WTC11 (cell line): ENCODE measurements around the gene ALDOB. TPM values are rescaled to one million over a fixed set of nuclear protein-coding genes. Genes with fewer than 3 reads are reported as not detected.

Experiments used
- ATAC-seq: fragments of 200-7000 bp; cut with Tn5 transposase; 2 replicates; pipeline ENCODE4 v1.10.0; 2021; ENCODE audit warnings: mild to moderate bottlenecking, moderate library complexity
- CTCF ChIA-PET: fragments of 300-600 bp; sonication (Branson Sonifier 250); formaldehyde crosslinking; loops from one replicate; lab custom pipeline; 2021; ENCODE audit warnings: antibody characterized with exemption; lab: Charles Lee
- POLR2A ChIA-PET: fragments of 350-600 bp; sonication (Branson Sonifier 250); formaldehyde crosslinking; loops from one replicate; lab custom pipeline; 2021; ENCODE audit warnings: antibody characterized with exemption; lab: Charles Lee
- DNase-seq: peaks from one replicate; pipeline ENCODE4 v3.0.0; 2021; ENCODE audit warnings: low spot score
- H3K27ac Mint-ChIP-seq: 2 replicates; pipeline ENCODE4 v1.8.0; 2021; ENCODE audit warnings: mixed read lengths
- H3K27me3 Mint-ChIP-seq: 2 replicates; pipeline ENCODE4 v1.8.0; 2021; ENCODE audit warnings: low read depth, mild to moderate bottlenecking, moderate library complexity, mixed read lengths
- H3K36me3 Mint-ChIP-seq: 2 replicates; pipeline ENCODE4 v1.8.0; 2021; ENCODE audit warnings: mixed read lengths
- H3K4me1 Mint-ChIP-seq: 2 replicates; pipeline ENCODE4 v1.8.0; 2022; ENCODE audit warnings: mixed read lengths
- H3K4me3 Mint-ChIP-seq: 2 replicates; pipeline ENCODE4 v1.8.0; 2021; ENCODE audit warnings: mild to moderate bottlenecking, moderate library complexity, mixed read lengths
- H3K9me3 Mint-ChIP-seq: 2 replicates; pipeline ENCODE4 v1.8.0; 2021; ENCODE audit warnings: mixed read lengths
- CREM ChIP-seq: sonication (generic); formaldehyde crosslinking; IDR thresholded peaks from 2 replicates; pipeline ENCODE4 v1.8.1; 2022; ENCODE audit warnings: mild to moderate bottlenecking, missing genetic modification reagents, moderate library complexity
- EMX1 ChIP-seq: fragments of 250-450 bp; sonication (Bioruptor Pico); IDR thresholded peaks from 2 replicates; pipeline ENCODE4 v1.8.0; 2021; ENCODE audit warnings: mild to moderate bottlenecking
- FOXK1 ChIP-seq: sonication (generic); formaldehyde crosslinking; IDR thresholded peaks from 2 replicates; pipeline ENCODE4 v1.8.0; 2022; ENCODE audit warnings: mild to moderate bottlenecking, moderate library complexity, missing genetic modification reagents
- GABPB1 ChIP-seq: sonication (generic); formaldehyde crosslinking; IDR thresholded peaks from 2 replicates; pipeline ENCODE4 v1.8.1; 2023; ENCODE audit warnings: mild to moderate bottlenecking, missing genetic modification reagents
- KAT7 ChIP-seq: sonication (generic); formaldehyde crosslinking; IDR thresholded peaks from 2 replicates; pipeline ENCODE4 v1.8.1; 2023; ENCODE audit warnings: missing genetic modification reagents, mild to moderate bottlenecking, borderline replicate concordance
- NR1H2 ChIP-seq: sonication (generic); formaldehyde crosslinking; IDR thresholded peaks from 2 replicates; pipeline ENCODE4 v1.9.0; 2021; ENCODE audit warnings: mild to moderate bottlenecking, moderate library complexity, missing genetic modification reagents
- OVOL2 ChIP-seq: fragments of 250-450 bp; sonication (Bioruptor Pico); IDR thresholded peaks from 2 replicates; pipeline ENCODE4 v1.9.0; 2021; ENCODE audit warnings: mild to moderate bottlenecking, borderline replicate concordance
- RELA ChIP-seq: sonication (generic); formaldehyde crosslinking; IDR thresholded peaks from 2 replicates; pipeline ENCODE4 v1.8.1; 2022; ENCODE audit warnings: missing genetic modification reagents, mild to moderate bottlenecking, borderline replicate concordance
- SMAD4 ChIP-seq: sonication (generic); formaldehyde crosslinking; IDR thresholded peaks from 2 replicates; pipeline ENCODE4 v1.8.0; 2022; ENCODE audit warnings: mild to moderate bottlenecking, missing genetic modification reagents
- ZNF138 ChIP-seq: sonication (generic); formaldehyde crosslinking; conservative IDR thresholded peaks from 2 replicates; pipeline ENCODE4 v1.8.1; 2022; ENCODE audit warnings: mild to moderate bottlenecking, moderate library complexity, missing genetic modification reagents
- ZNF317 ChIP-seq: sonication (generic); formaldehyde crosslinking; IDR thresholded peaks from 2 replicates; pipeline ENCODE4 v1.8.1; 2023; ENCODE audit warnings: low read depth, mild to moderate bottlenecking, moderate library complexity, missing genetic modification reagents, borderline replicate concordance
- total RNA-seq: library from RNA; stranded (reverse); gene quantifications from 3 replicates; pipeline ENCODE4 v1.2.3, GENCODE V29; 2021
- TF ChIP-seq, protein P1 (sequence below): fragments of 250-450 bp; sonication (Bioruptor Pico); IDR thresholded peaks from 2 replicates; pipeline ENCODE4 v1.9.0; 2021; ENCODE audit warnings: moderate library complexity, mild to moderate bottlenecking, inconsistent platforms, borderline replicate concordance
- TF ChIP-seq, protein P2 (sequence below): fragments of 250-450 bp; sonication (Bioruptor Pico); IDR thresholded peaks from 2 replicates; pipeline ENCODE4 v2.1.2; 2022; ENCODE audit warnings: mild to moderate bottlenecking, moderate library complexity
- TF ChIP-seq, protein P3 (sequence below): sonication (generic); formaldehyde crosslinking; IDR thresholded peaks from 2 replicates; pipeline ENCODE4 v1.8.1; 2023; ENCODE audit warnings: mild to moderate bottlenecking, missing genetic modification reagents
- TF ChIP-seq, protein P4 (sequence below): sonication (generic); formaldehyde crosslinking; IDR thresholded peaks from 2 replicates; pipeline ENCODE4 v1.8.0; 2022; ENCODE audit warnings: mild to moderate bottlenecking, missing genetic modification reagents
- TF ChIP-seq, protein P5 (sequence below): fragments of 250-450 bp; sonication (Bioruptor Pico); IDR thresholded peaks from 2 replicates; pipeline ENCODE4 v1.9.0; 2021; ENCODE audit warnings: mild to moderate bottlenecking
- TF ChIP-seq, protein P6 (sequence below): sonication (generic); formaldehyde crosslinking; IDR thresholded peaks from 2 replicates; pipeline ENCODE4 v1.8.1; 2022; ENCODE audit warnings: mild to moderate bottlenecking, moderate library complexity, missing genetic modification reagents
- TF ChIP-seq, protein P7 (sequence below): fragments of 200-600 bp; IDR thresholded peaks from 2 replicates; pipeline ENCODE4 v1.8.0; 2022; ENCODE audit warnings: antibody characterized with exemption
- TF ChIP-seq, protein P8 (sequence below): fragments of 250-450 bp; sonication (Bioruptor Pico); conservative IDR thresholded peaks from 2 replicates; pipeline ENCODE4 v1.9.0; 2021; ENCODE audit warnings: mild to moderate bottlenecking

Gene ALDOB
- total RNA-seq, 1 experiment from 2014 or later: 0.94 TPM

DNA sequence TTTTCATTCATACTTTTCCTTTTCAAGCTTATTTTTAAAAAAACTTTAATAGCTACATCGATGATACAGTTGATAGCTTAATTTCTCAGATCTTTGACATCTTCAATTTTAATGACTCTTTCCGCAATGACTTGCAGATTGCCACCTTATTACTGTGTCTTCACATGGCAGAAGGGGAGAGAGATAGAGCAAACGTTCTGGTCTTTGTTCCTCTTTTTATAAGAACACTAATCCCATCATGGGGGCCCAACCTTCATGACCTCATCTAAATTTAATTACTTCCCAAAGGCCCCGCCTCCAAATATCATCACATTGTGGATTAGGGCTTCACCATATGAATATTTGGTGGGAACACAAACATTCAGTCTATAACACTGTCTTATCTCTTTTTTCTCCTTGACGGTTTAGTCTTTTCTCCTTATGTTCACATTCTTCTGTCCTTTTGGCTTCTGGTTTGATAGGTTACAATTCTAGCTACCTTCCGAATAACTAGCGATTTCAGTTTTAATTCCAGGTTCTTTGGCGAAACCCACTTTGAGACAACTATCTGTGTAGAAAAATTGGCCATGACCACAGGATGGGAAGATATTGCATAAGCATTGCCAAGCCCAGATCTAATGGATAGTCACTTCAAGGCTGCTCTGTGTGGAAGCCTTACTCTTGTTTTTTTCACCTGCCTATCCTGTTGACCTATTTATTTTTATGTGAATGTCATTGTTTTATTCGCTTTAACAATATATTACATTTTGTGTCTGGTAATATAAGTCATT lies 31.9 kb downstream of the ALDOB start:
- DNase-seq (no peak), ATAC-seq (no peak)
- Mint-ChIP-seq H3K4me3 (no peak overlapping the region), H3K27me3 (peaks cover 8% of the 10 kb centered on the region), H3K4me1 (peaks cover 7% of the 10 kb centered on the region), H3K27ac (no peak overlapping the region), H3K9me3 (peaks cover 41% of the 10 kb centered on the region), H3K36me3 (peaks cover 79% of the 10 kb centered on the region)
- CTCF ChIA-PET: no interaction called here
- no peak for TF ChIP-seq FOXK1
- TF ChIP-seq GABPB1 (CRISPR knock-in tag): 0 out of 2 replicates have a peak, but pooled peaks have one; percentile 27
- TF ChIP-seq NR1H2 (CRISPR knock-in tag): no peak
- POLR2A ChIA-PET: no interaction called here

DNA sequence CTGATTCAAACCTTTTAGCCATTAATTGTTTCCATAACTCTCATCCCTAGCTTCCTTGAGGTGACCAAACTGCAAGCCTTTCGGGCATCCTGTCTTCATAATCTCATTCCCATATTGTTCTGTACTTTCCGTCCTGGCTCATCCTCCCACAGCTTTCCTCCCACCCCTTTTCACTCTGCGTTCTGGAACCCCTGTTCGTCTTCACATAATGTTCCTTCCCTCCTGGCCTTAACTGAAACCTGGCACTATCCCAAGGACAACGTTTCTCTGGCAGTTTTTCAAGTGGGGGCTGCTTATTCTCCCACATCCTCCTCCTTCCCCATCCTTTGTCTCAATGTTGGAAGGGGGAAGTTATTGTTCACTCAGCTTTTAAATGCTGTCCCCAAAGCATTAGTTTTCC lies 35.5 kb downstream of the ALDOB start:
- peaks cover 19% of the 10 kb centered on the region for H3K4me1 Mint-ChIP-seq
- CTCF ChIA-PET: no interaction called here
- peaks cover 14% of the 10 kb centered on the region for H3K9me3 Mint-ChIP-seq
- peak overlapping the region; percentile 99 for H3K4me3 Mint-ChIP-seq
- TF ChIP-seq RELA (CRISPR knock-in tag) (no peak), KAT7 (no peak), SMAD4 (CRISPR knock-in tag) (no peak), CREM (no peak)
- TF ChIP-seq, protein P1, sequence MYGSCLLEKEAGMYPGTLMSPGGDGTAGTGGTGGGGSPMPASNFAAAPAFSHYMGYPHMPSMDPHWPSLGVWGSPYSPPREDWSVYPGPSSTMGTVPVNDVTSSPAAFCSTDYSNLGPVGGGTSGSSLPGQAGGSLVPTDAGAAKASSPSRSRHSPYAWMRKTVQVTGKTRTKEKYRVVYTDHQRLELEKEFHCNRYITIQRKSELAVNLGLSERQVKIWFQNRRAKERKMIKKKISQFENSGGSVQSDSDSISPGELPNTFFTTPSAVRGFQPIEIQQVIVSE (CRISPR knock-in tag): no peak
- TF ChIP-seq, protein P2, sequence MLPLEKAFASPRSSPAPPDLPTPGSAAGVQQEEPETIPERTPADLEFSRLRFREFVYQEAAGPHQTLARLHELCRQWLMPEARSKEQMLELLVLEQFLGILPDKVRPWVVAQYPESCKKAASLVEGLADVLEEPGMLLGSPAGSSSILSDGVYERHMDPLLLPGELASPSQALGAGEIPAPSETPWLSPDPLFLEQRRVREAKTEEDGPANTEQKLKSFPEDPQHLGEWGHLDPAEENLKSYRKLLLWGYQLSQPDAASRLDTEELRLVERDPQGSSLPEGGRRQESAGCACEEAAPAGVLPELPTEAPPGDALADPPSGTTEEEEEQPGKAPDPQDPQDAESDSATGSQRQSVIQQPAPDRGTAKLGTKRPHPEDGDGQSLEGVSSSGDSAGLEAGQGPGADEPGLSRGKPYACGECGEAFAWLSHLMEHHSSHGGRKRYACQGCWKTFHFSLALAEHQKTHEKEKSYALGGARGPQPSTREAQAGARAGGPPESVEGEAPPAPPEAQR (CRISPR knock-in tag): no peak
- TF ChIP-seq, protein P3, sequence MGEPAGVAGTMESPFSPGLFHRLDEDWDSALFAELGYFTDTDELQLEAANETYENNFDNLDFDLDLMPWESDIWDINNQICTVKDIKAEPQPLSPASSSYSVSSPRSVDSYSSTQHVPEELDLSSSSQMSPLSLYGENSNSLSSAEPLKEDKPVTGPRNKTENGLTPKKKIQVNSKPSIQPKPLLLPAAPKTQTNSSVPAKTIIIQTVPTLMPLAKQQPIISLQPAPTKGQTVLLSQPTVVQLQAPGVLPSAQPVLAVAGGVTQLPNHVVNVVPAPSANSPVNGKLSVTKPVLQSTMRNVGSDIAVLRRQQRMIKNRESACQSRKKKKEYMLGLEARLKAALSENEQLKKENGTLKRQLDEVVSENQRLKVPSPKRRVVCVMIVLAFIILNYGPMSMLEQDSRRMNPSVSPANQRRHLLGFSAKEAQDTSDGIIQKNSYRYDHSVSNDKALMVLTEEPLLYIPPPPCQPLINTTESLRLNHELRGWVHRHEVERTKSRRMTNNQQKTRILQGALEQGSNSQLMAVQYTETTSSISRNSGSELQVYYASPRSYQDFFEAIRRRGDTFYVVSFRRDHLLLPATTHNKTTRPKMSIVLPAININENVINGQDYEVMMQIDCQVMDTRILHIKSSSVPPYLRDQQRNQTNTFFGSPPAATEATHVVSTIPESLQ (CRISPR knock-in tag): no peak
- TF ChIP-seq, protein P4, sequence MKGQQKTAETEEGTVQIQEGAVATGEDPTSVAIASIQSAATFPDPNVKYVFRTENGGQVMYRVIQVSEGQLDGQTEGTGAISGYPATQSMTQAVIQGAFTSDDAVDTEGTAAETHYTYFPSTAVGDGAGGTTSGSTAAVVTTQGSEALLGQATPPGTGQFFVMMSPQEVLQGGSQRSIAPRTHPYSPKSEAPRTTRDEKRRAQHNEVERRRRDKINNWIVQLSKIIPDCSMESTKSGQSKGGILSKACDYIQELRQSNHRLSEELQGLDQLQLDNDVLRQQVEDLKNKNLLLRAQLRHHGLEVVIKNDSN (CRISPR knock-in tag): no peak
- TF ChIP-seq, all 79 proteins: peak for 0
- Mint-ChIP-seq H3K27me3 (no peaks in the 10 kb centered on the region), H3K27ac (no peak overlapping the region), H3K36me3 (peaks cover 66% of the 10 kb centered on the region)
- DNase-seq: no peak
- no peak for ATAC-seq
- POLR2A ChIA-PET: no interaction called here

DNA sequence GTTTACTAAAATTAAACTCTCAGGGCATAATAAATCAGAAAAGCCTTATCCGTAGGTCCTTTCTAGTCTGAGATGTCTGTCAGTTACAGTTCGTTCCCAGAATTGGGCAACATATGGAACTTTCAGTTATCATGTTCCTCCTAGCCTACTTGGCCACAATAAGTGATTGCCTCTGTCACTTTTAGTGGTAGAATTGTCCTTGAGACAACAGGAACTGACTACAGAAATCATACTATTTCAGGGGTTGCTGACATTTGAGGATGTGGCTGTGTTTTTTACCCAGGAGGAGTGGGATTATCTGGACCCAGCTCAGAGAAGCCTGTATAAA lies 36.0 kb downstream of the ALDOB start:
- peaks cover 66% of the 10 kb centered on the region for H3K36me3 Mint-ChIP-seq
- POLR2A ChIA-PET: no interaction called here
- TF ChIP-seq ZNF138 (CRISPR knock-in tag) (no peak), EMX1 (CRISPR knock-in tag) (no peak), OVOL2 (no peak), ZNF317 (CRISPR knock-in tag) (no peak)
- TF ChIP-seq, protein P5, sequence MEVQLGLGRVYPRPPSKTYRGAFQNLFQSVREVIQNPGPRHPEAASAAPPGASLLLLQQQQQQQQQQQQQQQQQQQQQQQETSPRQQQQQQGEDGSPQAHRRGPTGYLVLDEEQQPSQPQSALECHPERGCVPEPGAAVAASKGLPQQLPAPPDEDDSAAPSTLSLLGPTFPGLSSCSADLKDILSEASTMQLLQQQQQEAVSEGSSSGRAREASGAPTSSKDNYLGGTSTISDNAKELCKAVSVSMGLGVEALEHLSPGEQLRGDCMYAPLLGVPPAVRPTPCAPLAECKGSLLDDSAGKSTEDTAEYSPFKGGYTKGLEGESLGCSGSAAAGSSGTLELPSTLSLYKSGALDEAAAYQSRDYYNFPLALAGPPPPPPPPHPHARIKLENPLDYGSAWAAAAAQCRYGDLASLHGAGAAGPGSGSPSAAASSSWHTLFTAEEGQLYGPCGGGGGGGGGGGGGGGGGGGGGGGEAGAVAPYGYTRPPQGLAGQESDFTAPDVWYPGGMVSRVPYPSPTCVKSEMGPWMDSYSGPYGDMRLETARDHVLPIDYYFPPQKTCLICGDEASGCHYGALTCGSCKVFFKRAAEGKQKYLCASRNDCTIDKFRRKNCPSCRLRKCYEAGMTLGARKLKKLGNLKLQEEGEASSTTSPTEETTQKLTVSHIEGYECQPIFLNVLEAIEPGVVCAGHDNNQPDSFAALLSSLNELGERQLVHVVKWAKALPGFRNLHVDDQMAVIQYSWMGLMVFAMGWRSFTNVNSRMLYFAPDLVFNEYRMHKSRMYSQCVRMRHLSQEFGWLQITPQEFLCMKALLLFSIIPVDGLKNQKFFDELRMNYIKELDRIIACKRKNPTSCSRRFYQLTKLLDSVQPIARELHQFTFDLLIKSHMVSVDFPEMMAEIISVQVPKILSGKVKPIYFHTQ (CRISPR knock-in tag): no peak
- TF ChIP-seq, protein P6, sequence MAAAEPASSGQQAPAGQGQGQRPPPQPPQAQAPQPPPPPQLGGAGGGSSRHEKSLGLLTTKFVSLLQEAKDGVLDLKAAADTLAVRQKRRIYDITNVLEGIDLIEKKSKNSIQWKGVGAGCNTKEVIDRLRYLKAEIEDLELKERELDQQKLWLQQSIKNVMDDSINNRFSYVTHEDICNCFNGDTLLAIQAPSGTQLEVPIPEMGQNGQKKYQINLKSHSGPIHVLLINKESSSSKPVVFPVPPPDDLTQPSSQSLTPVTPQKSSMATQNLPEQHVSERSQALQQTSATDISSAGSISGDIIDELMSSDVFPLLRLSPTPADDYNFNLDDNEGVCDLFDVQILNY (CRISPR knock-in tag): no peak
- TF ChIP-seq, protein P7, sequence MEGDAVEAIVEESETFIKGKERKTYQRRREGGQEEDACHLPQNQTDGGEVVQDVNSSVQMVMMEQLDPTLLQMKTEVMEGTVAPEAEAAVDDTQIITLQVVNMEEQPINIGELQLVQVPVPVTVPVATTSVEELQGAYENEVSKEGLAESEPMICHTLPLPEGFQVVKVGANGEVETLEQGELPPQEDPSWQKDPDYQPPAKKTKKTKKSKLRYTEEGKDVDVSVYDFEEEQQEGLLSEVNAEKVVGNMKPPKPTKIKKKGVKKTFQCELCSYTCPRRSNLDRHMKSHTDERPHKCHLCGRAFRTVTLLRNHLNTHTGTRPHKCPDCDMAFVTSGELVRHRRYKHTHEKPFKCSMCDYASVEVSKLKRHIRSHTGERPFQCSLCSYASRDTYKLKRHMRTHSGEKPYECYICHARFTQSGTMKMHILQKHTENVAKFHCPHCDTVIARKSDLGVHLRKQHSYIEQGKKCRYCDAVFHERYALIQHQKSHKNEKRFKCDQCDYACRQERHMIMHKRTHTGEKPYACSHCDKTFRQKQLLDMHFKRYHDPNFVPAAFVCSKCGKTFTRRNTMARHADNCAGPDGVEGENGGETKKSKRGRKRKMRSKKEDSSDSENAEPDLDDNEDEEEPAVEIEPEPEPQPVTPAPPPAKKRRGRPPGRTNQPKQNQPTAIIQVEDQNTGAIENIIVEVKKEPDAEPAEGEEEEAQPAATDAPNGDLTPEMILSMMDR: no peak
- TF ChIP-seq, protein P8, sequence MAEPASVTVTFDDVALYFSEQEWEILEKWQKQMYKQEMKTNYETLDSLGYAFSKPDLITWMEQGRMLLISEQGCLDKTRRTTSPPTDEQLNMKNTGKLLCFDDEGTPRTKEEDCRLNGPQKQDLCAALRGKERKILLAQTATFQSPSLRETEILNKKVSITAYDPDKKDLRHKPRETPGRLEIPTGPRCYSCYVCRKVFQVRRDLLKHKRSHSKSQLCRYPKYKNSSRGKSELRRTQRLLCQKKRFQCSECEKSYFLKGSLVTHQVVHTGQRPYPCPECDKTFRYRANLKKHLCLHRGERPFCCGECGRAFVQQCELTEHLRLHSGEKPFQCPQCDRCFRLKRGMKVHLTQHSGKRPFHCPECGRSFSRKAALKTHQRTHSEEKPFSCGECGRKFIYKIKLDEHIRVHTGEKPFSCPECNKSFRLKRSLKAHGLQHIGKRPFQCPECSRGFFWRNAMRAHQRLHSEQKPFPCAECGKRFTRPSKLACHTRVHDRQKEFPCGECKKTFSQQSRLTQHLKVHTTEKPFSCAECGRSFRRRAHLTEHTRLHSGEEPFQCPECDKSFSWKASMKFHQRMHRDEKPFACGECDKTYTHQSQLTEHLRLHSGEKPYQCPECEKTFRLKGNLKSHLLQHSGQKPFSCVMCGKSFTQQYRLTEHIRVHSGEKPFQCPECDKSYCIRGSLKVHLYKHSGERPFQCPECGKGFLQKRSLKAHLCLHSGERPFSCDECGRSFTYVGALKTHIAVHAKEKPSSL: no peak

More for the DNA sequence above, 36.0 kb downstream of the ALDOB start:
- CTCF ChIA-PET: interaction anchor here (0.7 to 1.5 kb wide), 3 partner anchors 11 to 59 kb away, joined by 5 to 24 read pairs (median 15); no protein-coding TSS in a partner anchor
- peaks cover 14% of the 10 kb centered on the region for H3K9me3 Mint-ChIP-seq
- peak overlapping the region; percentile 99 for H3K4me3 Mint-ChIP-seq
- H3K4me1 Mint-ChIP-seq: peaks cover 22% of the 10 kb centered on the region
- H3K27me3 Mint-ChIP-seq: no peaks in the 10 kb centered on the region
- H3K27ac Mint-ChIP-seq: no peak overlapping the region
- ATAC-seq (no peak), DNase-seq (no peak)
